SU-DHL-6 (cell line): ENCODE data around the gene SSC4D.

Source experiments
- EZH2phosphoT487 ChIP-seq: fragments of 200-600 bp; sonication (generic), shearing (Covaris generic); conservative IDR thresholded peaks from 2 replicates; pipeline ENCODE4 v1.6.1; 2018; ENCODE audit warnings: mild to moderate bottlenecking, antibody characterized with exemption, low read length, moderate library complexity, mixed read lengths
- TF ChIP-seq, protein P1 (sequence below): fragments of 200-600 bp; sonication (generic); IDR thresholded peaks from one replicate; pipeline ENCODE4 v1.5.1; 2017; ENCODE audit warnings: antibody characterized with exemption, mild to moderate bottlenecking, low read length, moderate library complexity; ENCODE audit not compliant: insufficient read depth, poor library complexity, severe bottlenecking

DNA sequence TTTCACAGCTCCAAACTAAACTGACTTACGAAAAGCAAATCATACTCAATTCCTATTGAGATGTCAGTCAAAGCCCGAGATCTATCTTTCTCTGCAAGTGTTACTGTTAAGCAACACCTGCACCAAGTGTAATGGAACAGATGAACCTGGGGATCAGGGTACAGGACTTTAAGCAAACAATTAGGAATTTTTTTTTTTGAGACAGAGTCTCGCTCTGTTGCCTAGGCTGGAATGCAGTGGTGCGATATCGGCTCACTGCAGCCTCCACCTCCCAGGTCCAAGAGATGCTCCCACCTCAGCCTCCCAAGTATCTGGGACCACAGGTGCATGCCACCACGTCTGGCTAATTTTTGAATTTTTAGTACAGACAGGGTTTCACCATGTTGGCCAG lies 65.6 kb downstream of the SSC4D start:
- TF ChIP-seq, protein P1, sequence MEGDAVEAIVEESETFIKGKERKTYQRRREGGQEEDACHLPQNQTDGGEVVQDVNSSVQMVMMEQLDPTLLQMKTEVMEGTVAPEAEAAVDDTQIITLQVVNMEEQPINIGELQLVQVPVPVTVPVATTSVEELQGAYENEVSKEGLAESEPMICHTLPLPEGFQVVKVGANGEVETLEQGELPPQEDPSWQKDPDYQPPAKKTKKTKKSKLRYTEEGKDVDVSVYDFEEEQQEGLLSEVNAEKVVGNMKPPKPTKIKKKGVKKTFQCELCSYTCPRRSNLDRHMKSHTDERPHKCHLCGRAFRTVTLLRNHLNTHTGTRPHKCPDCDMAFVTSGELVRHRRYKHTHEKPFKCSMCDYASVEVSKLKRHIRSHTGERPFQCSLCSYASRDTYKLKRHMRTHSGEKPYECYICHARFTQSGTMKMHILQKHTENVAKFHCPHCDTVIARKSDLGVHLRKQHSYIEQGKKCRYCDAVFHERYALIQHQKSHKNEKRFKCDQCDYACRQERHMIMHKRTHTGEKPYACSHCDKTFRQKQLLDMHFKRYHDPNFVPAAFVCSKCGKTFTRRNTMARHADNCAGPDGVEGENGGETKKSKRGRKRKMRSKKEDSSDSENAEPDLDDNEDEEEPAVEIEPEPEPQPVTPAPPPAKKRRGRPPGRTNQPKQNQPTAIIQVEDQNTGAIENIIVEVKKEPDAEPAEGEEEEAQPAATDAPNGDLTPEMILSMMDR, result no peak
- no peak for TF ChIP-seq EZH2phosphoT487
